Natural killer cell (primary cell): Measurements from ENCODE around the gene CLOCK. TPM values are rescaled to one million over a fixed set of nuclear protein-coding genes. Genes with fewer than 3 reads are reported as not detected.
A peak's percentile ranks its signal among the peaks of the same experiment; 100 is the strongest.

Experiments used
- ATAC-seq, 3 donors: fragments of 150-1000 bp in 2 of 3; fragments of 200-7000 bp in 1 of 3; cut with Tn5 transposase; 1 replicate in 1 of 3; 2 replicates in 2 of 3; pipeline ENCODE4 v1.10.0; 2021; ENCODE audit warnings: mild to moderate bottlenecking in 2 of 3, moderate library complexity in 2 of 3
- DNase-seq, 2 donors: peaks; one replicate each; pipeline versions ENCODE4 v3.0.0 to v3.0.0-alpha.2; 2013 to 2021; ENCODE audit warnings: mixed read lengths in 1 of 2
- H3K27ac ChIP-seq: one replicate; pipeline ENCODE4 v1.5.1; 2013; ENCODE audit warnings: mild to moderate bottlenecking, low read length
- H3K27me3 ChIP-seq: one replicate; pipeline ENCODE4 v1.6.1; 2013; ENCODE audit warnings: low read length; ENCODE audit not compliant: control insufficient read depth, insufficient read depth
- H3K36me3 ChIP-seq: one replicate; pipeline ENCODE4 v1.6.1; 2013; ENCODE audit warnings: low read length; ENCODE audit not compliant: control insufficient read depth, insufficient read depth
- H3K4me1 ChIP-seq: one replicate; pipeline ENCODE4 v1.6.1; 2013; ENCODE audit warnings: low read length; ENCODE audit not compliant: control insufficient read depth, insufficient read depth
- H3K4me3 ChIP-seq: one replicate; pipeline ENCODE4 v1.5.1; 2013; ENCODE audit warnings: low read length
- H3K9me3 ChIP-seq: one replicate; pipeline ENCODE4 v1.6.1; 2013; ENCODE audit warnings: low read length; ENCODE audit not compliant: control insufficient read depth, insufficient read depth
- H3K27ac Mint-ChIP-seq, 2 donors: one replicate each; pipeline ENCODE4 v1.8.0; 2022; ENCODE audit warnings: mild to moderate bottlenecking in 2 of 2, mixed read lengths in 2 of 2, moderate library complexity in 1 of 2
- H3K27me3 Mint-ChIP-seq, 2 donors: one replicate each; pipeline ENCODE4 v1.8.0; 2022; ENCODE audit warnings: low read depth in 2 of 2, mixed read lengths in 2 of 2
- H3K36me3 Mint-ChIP-seq: one replicate; pipeline ENCODE4 v1.8.0; 2022; ENCODE audit warnings: mixed read lengths
- H3K4me1 Mint-ChIP-seq, 2 donors: one replicate each; pipeline ENCODE4 v1.8.0; 2022; ENCODE audit warnings: mixed read lengths in 2 of 2
- H3K4me3 Mint-ChIP-seq: one replicate; pipeline ENCODE4 v1.8.0; 2022; ENCODE audit warnings: mild to moderate bottlenecking, moderate library complexity, mixed read lengths
- H3K9me3 Mint-ChIP-seq, 2 donors: one replicate each; pipeline ENCODE4 v1.8.0; 2022; ENCODE audit warnings: mixed read lengths in 2 of 2
- CTCF ChIP-seq: fragments of 200-600 bp; IDR thresholded peaks from one replicate; pipeline ENCODE4 v1.8.0; 2022; ENCODE audit warnings: antibody characterized with exemption
- WGBS: methylation state at CpG from one replicate; pipeline ENCODE4 v1.1.7; 2013; ENCODE audit warnings: missing lambda C conversion rate; ENCODE audit not compliant: insufficient coverage; 5-methylcytosine and 5-hydroxymethylcytosine counted together
- intact Hi-C: fragments of 100-400 bp; cut with micrococcal nuclease; formaldehyde crosslinking; loops from one replicate; pipeline ENCODE4 v1.14.2; 2022
- total RNA-seq, 4 donors: library from RNA; stranded (reverse); fragments of 120-200 nt in 1 of 4; gene quantifications; one replicate each; pipeline versions ENCODE4 v1.2.3 to v1.2.4, GENCODE V29; 2013 to 2022

The CLOCK gene
- total RNA-seq, 3 donors from 2014 or later (not counting 1 experiment from before 2014, with no cell fraction given): 11.4 to 15.8 (median 13.4) TPM

DNA sequence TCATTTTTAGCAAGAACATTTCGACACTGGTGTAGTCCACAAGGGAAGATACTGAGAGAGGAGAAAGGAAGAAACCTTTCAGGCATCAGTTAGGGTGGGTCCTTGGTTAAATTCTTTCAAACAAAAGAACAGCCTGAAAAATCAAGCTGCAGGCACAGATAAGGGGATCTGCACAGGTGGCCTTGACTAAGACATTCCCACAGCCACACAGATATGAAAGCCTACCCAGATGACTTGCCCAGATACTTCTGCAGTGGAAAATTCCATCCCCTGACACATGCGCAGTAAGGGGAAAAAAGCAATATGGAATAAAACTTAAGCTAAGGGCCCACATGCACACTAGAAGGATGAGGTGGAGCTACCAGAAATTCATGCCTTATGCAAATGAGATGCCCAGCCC is 159.9 kb downstream of the CLOCK start:
- Histone ChIP-seq H3K27me3 (no peaks in the 10 kb centered on the region), H3K4me1 (no peaks in the 10 kb centered on the region), H3K27ac (no peak overlapping the region), H3K4me3 (no peak overlapping the region), H3K9me3 (no peaks in the 10 kb centered on the region), H3K36me3 (no peaks in the 10 kb centered on the region)
- no peaks in the 10 kb centered on the region for H3K4me1 Mint-ChIP-seq
- DNase-seq (no peak), ATAC-seq (no peak)
- intact Hi-C loops: no loop called here
- no peaks in the 10 kb centered on the region for H3K9me3 Mint-ChIP-seq
- H3K4me3 Mint-ChIP-seq: no peak overlapping the region
- TF ChIP-seq CTCF: no peak
- WGBS: 100% methylated on average over 2 of the region's 2 CpGs
- H3K36me3 Mint-ChIP-seq: no peaks in the 10 kb centered on the region
- no peak overlapping the region for H3K27ac Mint-ChIP-seq
- no peaks in the 10 kb centered on the region for H3K27me3 Mint-ChIP-seq

- Mint-ChIP-seq H3K4me1 (no peaks in the 10 kb centered on the region), H3K27me3 (no peaks in the 10 kb centered on the region), H3K4me3 (no peak overlapping the region), H3K9me3 (no peaks in the 10 kb centered on the region), H3K36me3 (no peaks in the 10 kb centered on the region), H3K27ac (no peak overlapping the region)
- intact Hi-C loops: no loop called here
- DNase-seq (peak in 1 of 2 donors; percentile 15), ATAC-seq (no peak)
- no peaks in the 10 kb centered on the region for H3K36me3 ChIP-seq
- no peaks in the 10 kb centered on the region for H3K9me3 ChIP-seq
- no peak for TF ChIP-seq CTCF
- H3K4me3 ChIP-seq: no peak overlapping the region
- no peak overlapping the region for H3K27ac ChIP-seq
- no peaks in the 10 kb centered on the region for H3K27me3 ChIP-seq
- H3K4me1 ChIP-seq: no peaks in the 10 kb centered on the region
Measured at GRCh38 chr4:55386073-55386472, 160.6 kb downstream of the CLOCK start.

GRCh38 chr4:55385201-55385649 is 161.5 kb downstream of the CLOCK start:
- Mint-ChIP-seq H3K27ac (no peak overlapping the region), H3K36me3 (no peaks in the 10 kb centered on the region), H3K4me1 (no peaks in the 10 kb centered on the region), H3K27me3 (no peaks in the 10 kb centered on the region), H3K4me3 (no peak overlapping the region), H3K9me3 (no peaks in the 10 kb centered on the region)
- Histone ChIP-seq H3K27ac (no peak overlapping the region), H3K9me3 (no peaks in the 10 kb centered on the region), H3K27me3 (no peaks in the 10 kb centered on the region), H3K4me1 (no peaks in the 10 kb centered on the region), H3K4me3 (no peak overlapping the region), H3K36me3 (no peaks in the 10 kb centered on the region)
- no peak for DNase-seq
- no peak for ATAC-seq
- 71% methylated on average over 2 of the region's 3 CpGs for WGBS
- TF ChIP-seq CTCF: no peak
- intact Hi-C loops: no loop called here

- intact Hi-C loops: no loop called here
- 100% methylated on average over 2 of the region's 3 CpGs for WGBS
- no peak for ATAC-seq
Measured at GRCh38 chr4:55382488-55383003, 164.2 kb downstream of the CLOCK start.

More at GRCh38 chr4:55382488-55383003, 164.2 kb downstream of the CLOCK start:
- Histone ChIP-seq H3K4me1 (no peaks in the 10 kb centered on the region), H3K36me3 (no peaks in the 10 kb centered on the region), H3K9me3 (no peaks in the 10 kb centered on the region), H3K27ac (no peak overlapping the region), H3K4me3 (no peak overlapping the region), H3K27me3 (no peaks in the 10 kb centered on the region)
- DNase-seq: no peak
- TF ChIP-seq CTCF: no peak
- Mint-ChIP-seq H3K27ac (no peak overlapping the region), H3K9me3 (no peaks in the 10 kb centered on the region), H3K4me1 (no peaks in the 10 kb centered on the region), H3K27me3 (no peaks in the 10 kb centered on the region), H3K36me3 (no peaks in the 10 kb centered on the region), H3K4me3 (no peak overlapping the region)
